ENCODE data around the gene EPC1. TPM values are rescaled to one million over a fixed set of nuclear protein-coding genes. Genes with fewer than 3 reads are reported as not detected.

Gene EPC1
- polyA plus RNA-seq, 1 donor (not counting 4 experiments of a cell fraction or from before 2014, with no cell fraction given): 34.8 TPM

- FAIRE-seq: no peak
- Histone ChIP-seq H3K4me1 (ENCODE audit: control insufficient read depth, extremely low read depth, insufficient read depth, low read length) (peaks cover 2% of the 10 kb centered on the region), H2AFZ (ENCODE audit: control insufficient read depth, low read length) (no peak overlapping the region), H4K20me1 (ENCODE audit: control insufficient read depth, extremely low read depth, insufficient read depth, low read length) (no peaks in the 10 kb centered on the region), H3K4me3 (ENCODE audit: control insufficient read depth in 2 of 3, extremely low read depth in 1 of 3, insufficient read depth in 2 of 3, low read depth in 1 of 3, low read length in 3 of 3) (no peak overlapping the region), H3K27ac (ENCODE audit: control insufficient read depth, insufficient read depth, low read length) (no peak overlapping the region), H3K27me3 (ENCODE audit: control insufficient read depth, extremely low read depth, insufficient read depth, low read length) (no peaks in the 10 kb centered on the region), H3K9me3 (ENCODE audit: control insufficient read depth, low read depth, low read length) (no peaks in the 10 kb centered on the region), H3K36me3 (ENCODE audit: control insufficient read depth in 2 of 2, extremely low read depth in 1 of 2, insufficient read depth in 2 of 2, low read length in 2 of 2) (peaks cover 0 to under 1% of the 10 kb centered on the region in 2 experiments), H3K79me2 (ENCODE audit: control insufficient read depth, insufficient read depth, low read length) (no peaks in the 10 kb centered on the region), H3K9ac (ENCODE audit: control insufficient read depth, extremely low read depth, insufficient read depth, low read length) (no peak overlapping the region), H3K4me2 (ENCODE audit: control insufficient read depth, extremely low read depth, insufficient read depth, low read depth, low read length) (no peak overlapping the region), H3K9me1 (ENCODE audit: control insufficient read depth, extremely low read depth, insufficient read depth, low read length) (no peaks in the 10 kb centered on the region)
- no peak for TF ChIP-seq EZH2 (IDR thresholded peaks at IDR 0.05; ENCODE audit: low read length)
- TF ChIP-seq CTCF (optimal IDR thresholded peaks at IDR 0.05 in 1 of 3, IDR thresholded peaks at IDR 0.05 in 1 of 3, conservative IDR thresholded peaks at IDR 0.05 in 1 of 3; ENCODE audit: extremely low read depth in 1 of 3, insufficient read depth in 2 of 3, low read length in 3 of 3): no peak
- DNase-seq (ENCODE audit: low read depth, low spot score): no peak
- dilution Hi-C loops (cut with MboI; ENCODE audit: extremely low pct_ligation_motif_present, low sequenced_read_pairs): no loop called here
Measured at GRCh38 chr10:32263300-32263699, 83.7 kb downstream of the EPC1 start.

- Histone ChIP-seq H3K27ac (ENCODE audit: control insufficient read depth, insufficient read depth, low read length) (no peak overlapping the region), H3K27me3 (ENCODE audit: control insufficient read depth, extremely low read depth, insufficient read depth, low read length) (no peaks in the 10 kb centered on the region), H3K9ac (ENCODE audit: control insufficient read depth, extremely low read depth, insufficient read depth, low read length) (no peak overlapping the region), H3K4me1 (ENCODE audit: control insufficient read depth, extremely low read depth, insufficient read depth, low read length) (peaks cover 2% of the 10 kb centered on the region), H3K4me3 (ENCODE audit: control insufficient read depth in 2 of 3, extremely low read depth in 1 of 3, insufficient read depth in 2 of 3, low read depth in 1 of 3, low read length in 3 of 3) (no peak overlapping the region), H2AFZ (ENCODE audit: control insufficient read depth, low read length) (no peak overlapping the region), H3K9me3 (ENCODE audit: control insufficient read depth, low read depth, low read length) (no peaks in the 10 kb centered on the region), H3K9me1 (ENCODE audit: control insufficient read depth, extremely low read depth, insufficient read depth, low read length) (no peaks in the 10 kb centered on the region), H4K20me1 (ENCODE audit: control insufficient read depth, extremely low read depth, insufficient read depth, low read length) (no peaks in the 10 kb centered on the region), H3K79me2 (ENCODE audit: control insufficient read depth, insufficient read depth, low read length) (no peaks in the 10 kb centered on the region), H3K36me3 (ENCODE audit: control insufficient read depth in 2 of 2, extremely low read depth in 1 of 2, insufficient read depth in 2 of 2, low read length in 2 of 2) (no peaks in the 10 kb centered on the region), H3K4me2 (ENCODE audit: control insufficient read depth, extremely low read depth, insufficient read depth, low read depth, low read length) (no peak overlapping the region)
- FAIRE-seq (no peak), DNase-seq (ENCODE audit: low read depth, low spot score) (no peak)
- TF ChIP-seq CTCF (optimal IDR thresholded peaks at IDR 0.05 in 1 of 3, IDR thresholded peaks at IDR 0.05 in 1 of 3, conservative IDR thresholded peaks at IDR 0.05 in 1 of 3; ENCODE audit: extremely low read depth in 1 of 3, insufficient read depth in 2 of 3, low read length in 3 of 3) (no peak), EZH2 (IDR thresholded peaks at IDR 0.05; ENCODE audit: low read length) (no peak)
- dilution Hi-C loops (cut with MboI; ENCODE audit: extremely low pct_ligation_motif_present, low sequenced_read_pairs): no loop called here
Measured at GRCh38 chr10:32259551-32259950, 87.4 kb downstream of the EPC1 start.
